Measurements from ENCODE around the gene TMEM53.

Gene TMEM53

DNA sequence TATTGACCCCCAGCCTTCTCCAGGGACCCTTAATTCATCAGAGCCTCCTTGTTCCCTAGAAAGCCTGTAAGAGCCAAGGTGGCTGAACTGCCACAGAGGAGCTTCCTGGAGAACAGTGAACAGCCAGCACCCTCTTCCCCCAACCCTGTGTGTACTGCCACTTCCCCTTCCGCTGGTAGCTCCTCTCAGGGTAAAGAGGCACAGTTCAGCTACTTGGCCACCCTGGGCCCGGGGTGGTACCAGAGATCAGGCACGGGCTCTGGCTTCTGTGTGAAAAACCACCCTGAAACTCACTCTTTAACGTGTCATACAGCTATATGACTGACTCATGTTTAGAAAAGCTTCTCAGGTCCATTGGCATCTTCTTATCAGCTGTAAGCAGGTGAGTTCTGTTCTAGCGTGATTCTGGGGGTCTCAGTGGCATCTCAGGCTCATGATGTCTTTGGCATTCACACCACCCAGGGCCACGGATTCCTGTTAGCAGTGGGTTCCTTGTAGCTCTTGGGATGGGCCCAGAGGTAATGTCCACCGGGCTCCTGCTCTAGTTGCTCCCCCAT is 22.6 kb upstream of the TMEM53 start:
- DNase-seq (ENCODE audit: low read depth), result no peak

GRCh38 chr1:44696101-44696500 is 21.8 kb upstream of the TMEM53 start:
- no peak for DNase-seq (ENCODE audit: low read depth)

DNA sequence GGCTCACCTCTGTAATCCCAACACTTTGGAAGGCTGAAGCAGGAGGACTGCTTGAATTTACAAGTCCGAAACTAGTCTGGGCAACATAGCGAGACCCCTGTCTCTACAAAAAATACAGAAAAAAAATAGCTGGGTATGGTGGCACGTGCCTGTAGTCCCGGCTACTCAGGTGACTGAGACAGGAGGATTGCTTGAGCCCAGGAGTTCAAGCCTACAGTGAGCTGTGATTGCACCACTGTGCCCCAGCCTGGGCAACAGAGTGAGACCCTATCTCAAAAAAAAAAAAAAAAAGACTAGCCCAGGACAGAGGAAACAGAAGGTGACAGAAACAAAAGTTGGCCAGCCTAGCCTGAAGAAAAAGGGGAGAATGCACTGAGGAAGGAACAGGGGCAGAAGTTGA is 21.4 kb upstream of the TMEM53 start:
- no peak for DNase-seq (ENCODE audit: low read depth)

DNA sequence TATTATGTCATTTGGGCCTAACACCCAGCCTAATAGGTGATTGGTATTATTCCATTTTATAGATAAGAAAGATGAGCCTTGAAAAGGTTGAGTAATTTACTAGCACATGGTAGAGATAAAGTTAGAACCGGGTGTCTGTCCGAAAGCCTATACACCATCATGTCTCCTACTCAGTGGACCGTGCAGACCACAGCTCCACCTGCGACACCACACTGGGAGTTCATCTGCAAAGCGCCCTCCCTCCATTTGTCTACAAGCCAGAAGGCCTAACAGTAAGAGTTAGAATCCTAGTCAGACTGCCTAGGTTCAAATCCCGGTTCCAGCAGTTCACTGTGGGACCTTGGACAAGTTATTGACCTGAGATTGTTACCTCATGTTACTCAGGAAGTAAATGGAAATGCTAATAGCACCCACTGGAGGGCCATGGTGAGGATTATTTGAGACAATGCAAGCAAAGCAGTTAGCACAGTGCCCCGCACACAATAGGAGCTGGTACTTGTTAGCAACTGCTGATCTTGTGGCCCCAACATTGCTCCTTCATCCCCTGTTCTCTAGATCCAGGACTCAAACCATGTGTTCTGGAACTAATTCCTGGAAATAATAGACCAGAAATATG is 20.7 kb upstream of the TMEM53 start:
- no peak for DNase-seq (ENCODE audit: low read depth)

- no peak for DNase-seq (ENCODE audit: low read depth)
Observed at GRCh38 chr1:44693900-44694299, 19.6 kb upstream of the TMEM53 start.

- DNase-seq (ENCODE audit: low read depth), result no peak
Observed at GRCh38 chr1:44693159-44693558, 18.9 kb upstream of the TMEM53 start.

DNA sequence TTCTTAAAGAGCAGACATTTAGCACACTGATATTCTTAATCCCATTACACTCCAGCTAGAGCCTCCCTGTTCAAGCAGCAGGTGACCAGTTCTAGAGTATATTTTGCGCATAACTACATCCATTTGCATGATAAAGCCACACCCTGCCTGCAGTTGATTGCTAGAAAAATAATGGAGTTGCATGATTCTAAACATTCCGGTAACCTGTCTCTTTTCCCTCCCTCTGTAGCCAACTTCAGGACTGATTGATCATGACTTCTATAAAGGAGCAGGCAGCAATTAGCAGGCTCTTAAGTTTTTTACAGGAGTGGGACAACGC is 15.1 kb upstream of the TMEM53 start:
- no peak for DNase-seq (ENCODE audit: low read depth)

- DNase-seq (ENCODE audit: low read depth), result no peak
Observed at GRCh38 chr1:44688760-44689446, 14.6 kb upstream of the TMEM53 start.

- no peak for DNase-seq (ENCODE audit: low read depth)
Observed at GRCh38 chr1:44685881-44686280, 11.6 kb upstream of the TMEM53 start.

DNA sequence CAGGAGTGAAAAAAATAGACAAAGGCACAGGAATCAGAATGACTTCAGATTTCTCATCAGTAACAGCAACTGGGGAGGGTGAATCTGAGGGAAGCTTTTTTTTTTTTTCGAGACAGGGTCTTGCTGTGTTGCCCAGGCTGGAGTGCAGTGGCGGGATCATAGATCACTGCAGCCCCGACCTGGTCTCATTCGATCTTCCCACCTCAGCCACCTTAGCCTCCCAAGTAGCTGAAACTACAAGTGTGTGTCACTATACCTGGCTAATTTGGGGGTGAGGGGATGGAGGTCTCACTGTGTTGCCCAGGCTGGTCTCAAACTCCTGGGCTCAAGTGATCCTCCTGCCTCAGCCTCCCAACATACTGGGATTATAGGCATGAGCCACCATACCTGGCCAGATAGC is 10.9 kb upstream of the TMEM53 start:
- DNase-seq (ENCODE audit: low read depth), result no peak

DNA sequence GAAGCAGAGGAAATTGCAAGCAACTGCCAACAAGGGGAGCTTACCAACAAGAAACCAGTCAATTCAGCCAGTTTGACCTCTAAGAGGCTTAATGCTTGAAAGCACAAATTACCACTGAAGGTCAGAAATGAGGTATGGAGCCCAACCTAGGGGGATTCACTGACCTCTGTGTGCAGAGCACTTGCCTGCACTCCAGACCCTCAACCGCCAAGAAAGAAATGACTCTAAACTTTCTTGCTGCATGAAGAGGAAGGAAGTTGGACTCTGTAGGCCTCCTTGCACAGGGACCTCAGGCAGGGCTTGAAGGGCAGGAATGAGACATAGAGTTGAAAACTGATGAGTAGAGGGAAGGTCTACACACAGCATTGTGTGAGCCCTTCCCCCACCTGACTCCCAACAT is 10.2 kb upstream of the TMEM53 start:
- no peak for DNase-seq (ENCODE audit: low read depth)

DNA sequence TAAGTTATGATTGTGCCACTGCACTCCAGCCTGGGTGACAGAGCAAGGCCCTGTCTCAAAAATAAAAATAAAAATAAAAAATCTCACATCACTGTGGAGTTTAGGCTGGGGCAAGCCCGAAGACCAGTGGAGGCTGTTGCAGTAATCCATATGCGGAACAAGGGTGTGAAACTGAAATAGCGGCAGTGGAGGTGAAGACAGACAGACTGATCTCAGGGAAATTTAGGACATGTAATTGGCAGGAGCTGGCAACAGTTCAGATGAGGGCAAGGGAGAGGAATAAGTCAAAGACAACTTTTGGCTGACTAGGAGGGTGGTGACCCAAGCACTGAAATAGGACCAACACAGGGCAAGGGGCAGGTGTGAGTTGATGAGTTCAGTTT is 8.6 kb upstream of the TMEM53 start:
- no peak for DNase-seq (ENCODE audit: low read depth)

GRCh38 chr1:44681905-44682882 is 7.9 kb upstream of the TMEM53 start:
- no peak for DNase-seq (ENCODE audit: low read depth)

- DNase-seq (ENCODE audit: low read depth), result no peak
Observed at GRCh38 chr1:44679468-44679867, 5.2 kb upstream of the TMEM53 start.

- DNase-seq (ENCODE audit: low read depth), result no peak
Observed at GRCh38 chr1:44678626-44679025, 4.3 kb upstream of the TMEM53 start.

- DNase-seq (ENCODE audit: low read depth), result no peak
Observed at GRCh38 chr1:44678120-44678519, 3.8 kb upstream of the TMEM53 start.

DNA sequence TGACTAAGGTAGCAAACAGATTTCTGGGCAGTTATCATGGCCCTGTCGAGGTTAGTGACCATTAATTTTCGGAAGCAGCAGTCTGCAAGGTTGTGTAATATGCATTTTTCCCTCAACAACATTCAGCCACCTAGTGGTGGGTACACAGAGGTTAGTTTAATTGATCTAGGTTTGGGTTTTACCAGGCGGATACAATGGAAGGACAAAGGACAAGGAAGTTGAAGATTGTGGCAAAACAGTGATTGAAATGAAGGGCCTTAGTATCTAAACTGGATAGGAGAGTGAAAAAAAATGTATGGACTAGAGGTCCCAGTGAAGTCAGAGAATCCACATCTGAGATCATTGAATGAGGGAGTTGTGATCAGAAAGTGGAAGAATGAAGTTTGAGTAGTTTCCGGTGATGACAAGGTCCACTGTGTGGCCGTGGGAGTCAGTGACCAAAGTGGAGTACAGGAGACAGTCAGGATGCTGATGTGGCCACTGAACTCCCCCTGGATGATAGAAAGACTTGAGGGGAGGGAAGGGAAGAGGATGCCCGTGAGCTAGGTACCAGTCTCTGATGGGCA is 3.0 kb upstream of the TMEM53 start:
- DNase-seq (ENCODE audit: low read depth), result no peak

- no peak for DNase-seq (ENCODE audit: low read depth)
Observed at GRCh38 chr1:44676484-44677200, 2.4 kb upstream of the TMEM53 start.

GRCh38 chr1:44675186-44675585 is 905 bp upstream of the TMEM53 start:
- no peak for DNase-seq (ENCODE audit: low read depth)

- no peak for DNase-seq (ENCODE audit: low read depth)
Observed at GRCh38 chr1:44673675-44674112, 587 bp downstream of the TMEM53 start.

GRCh38 chr1:44672961-44673674 is 1.2 kb downstream of the TMEM53 start:
- no peak for DNase-seq (ENCODE audit: low read depth)
